Activated CD8-positive, alpha-beta T cell treated with anti-CD3 and anti-CD28 coated beads for 36 hours (primary cell): Measurements from ENCODE around the gene SNAP23. TPM values are rescaled to one million over a fixed set of nuclear protein-coding genes. Genes with fewer than 3 reads are reported as not detected.
A peak's percentile ranks its signal among the peaks of the same experiment; 100 is the strongest.

Experiments
- ATAC-seq: fragments of 200-7000 bp; cut with Tn5 transposase; one replicate; pipeline ENCODE4 v1.10.0; 2021; ENCODE audit warnings: mild to moderate bottlenecking, moderate library complexity
- CTCF ChIA-PET: fragments of 350-600 bp; sonication (Branson Sonifier 250); formaldehyde crosslinking; loops from one replicate; lab custom pipeline; 2021; ENCODE audit warnings: antibody characterized with exemption; lab: Charles Lee
- POLR2A ChIA-PET: fragments of 350-600 bp; sonication (Branson Sonifier 250); formaldehyde crosslinking; loops from one replicate; lab custom pipeline; 2021; ENCODE audit warnings: antibody characterized with exemption; lab: Charles Lee
- DNase-seq: peaks from one replicate; pipeline ENCODE4 v3.0.0-alpha.2; 2020
- H3K27ac Mint-ChIP-seq: one replicate; pipeline ENCODE4 v1.8.0; 2021; ENCODE audit warnings: mild to moderate bottlenecking, mixed read lengths
- H3K27me3 Mint-ChIP-seq: one replicate; pipeline ENCODE4 v1.8.0; 2021; ENCODE audit warnings: mixed read lengths
- H3K36me3 Mint-ChIP-seq: one replicate; pipeline ENCODE4 v1.8.0; 2021; ENCODE audit warnings: low read depth, mixed read lengths
- H3K4me1 Mint-ChIP-seq: one replicate; pipeline ENCODE4 v1.8.0; 2021; ENCODE audit warnings: low read depth, mixed read lengths
- H3K4me3 Mint-ChIP-seq: one replicate; pipeline ENCODE4 v1.8.0; 2021; ENCODE audit warnings: mild to moderate bottlenecking, moderate library complexity, mixed read lengths
- H3K9me3 Mint-ChIP-seq: one replicate; pipeline ENCODE4 v1.8.0; 2021; ENCODE audit warnings: mixed read lengths
- intact Hi-C: fragments of 100-400 bp; cut with micrococcal nuclease; formaldehyde crosslinking; loops from one replicate; pipeline ENCODE4 v1.10.0; 2022
- total RNA-seq, 2 experiments: library from RNA; stranded (reverse); gene quantifications; one replicate each; pipeline ENCODE4 v1.2.3, GENCODE V29; 2021
- TF ChIP-seq, protein P1 (sequence below): fragments of 200-600 bp; IDR thresholded peaks from one replicate; pipeline ENCODE4 v1.8.0; 2022; ENCODE audit warnings: antibody characterized with exemption, mild to moderate bottlenecking

SNAP23 gene
- 10 to 100 TPM; 31.2 to 33.1 TPM for total RNA-seq

DNA sequence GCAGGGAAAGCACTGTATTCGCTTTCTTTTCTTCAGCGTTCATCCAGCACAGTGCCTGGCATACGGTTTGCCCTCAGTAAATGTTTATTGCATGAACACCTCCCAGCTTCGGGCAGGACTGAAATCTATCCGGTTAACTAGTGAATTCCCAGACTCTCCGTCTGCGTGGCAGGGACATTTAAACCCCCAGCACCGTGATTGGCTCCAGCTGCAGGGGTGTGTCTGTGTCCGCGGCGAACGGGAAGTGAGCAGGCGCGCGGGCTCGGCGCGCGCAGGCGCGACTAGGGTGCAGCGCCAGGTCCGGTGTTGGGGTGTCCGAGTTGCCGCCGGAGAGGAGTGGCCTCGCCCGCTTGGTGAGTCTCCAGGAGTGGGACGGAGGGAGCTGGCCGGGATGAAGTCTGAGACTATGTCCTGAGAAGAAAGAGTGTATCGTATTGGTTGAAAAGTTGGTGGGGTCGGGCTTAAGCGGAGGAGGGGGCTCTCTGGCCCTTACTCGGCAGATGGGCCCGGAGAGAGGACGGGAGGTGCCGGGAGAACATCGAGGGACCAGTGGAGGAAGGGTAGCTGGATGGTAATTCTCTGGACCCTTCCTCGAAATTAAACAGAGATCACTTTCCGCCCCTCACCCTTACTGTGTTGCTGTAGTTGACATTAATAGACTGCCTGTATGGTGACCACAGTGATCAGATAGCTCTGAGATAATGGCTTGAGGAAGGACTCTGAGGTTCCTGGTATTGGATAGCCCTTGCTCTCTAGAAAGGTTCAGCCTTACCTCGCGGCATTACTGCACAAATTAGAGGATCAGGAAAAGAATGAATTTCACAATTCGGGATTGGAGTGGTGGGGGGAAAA is at the start of gene SNAP23:
Gene SNAP23 (plus strand): TSS at position 274 of the 852 bp plus-strand sequence. CDS start 16,213 bp downstream, outside the sequence.
- Mint-ChIP-seq H3K27me3 (no peaks in the 10 kb centered on the region), H3K4me1 (peaks cover 61% of the 10 kb centered on the region), H3K4me3 (peak within 1 kb of the TSS; percentile 90), H3K27ac (peak within 1 kb of the TSS; percentile 90), H3K36me3 (peaks cover 2% of the 10 kb centered on the region), H3K9me3 (no peaks in the 10 kb centered on the region)
- intact Hi-C loops = no loop called here
- ATAC-seq (peak; percentile 92), DNase-seq (peak; percentile 88)
- CTCF ChIA-PET = interaction anchor here (0.7 to 1.4 kb wide), 2 partner anchors 24 to 34 kb away, joined by 3 to 4 read pairs; no protein-coding TSS in a partner anchor
- TF ChIP-seq, protein P1, sequence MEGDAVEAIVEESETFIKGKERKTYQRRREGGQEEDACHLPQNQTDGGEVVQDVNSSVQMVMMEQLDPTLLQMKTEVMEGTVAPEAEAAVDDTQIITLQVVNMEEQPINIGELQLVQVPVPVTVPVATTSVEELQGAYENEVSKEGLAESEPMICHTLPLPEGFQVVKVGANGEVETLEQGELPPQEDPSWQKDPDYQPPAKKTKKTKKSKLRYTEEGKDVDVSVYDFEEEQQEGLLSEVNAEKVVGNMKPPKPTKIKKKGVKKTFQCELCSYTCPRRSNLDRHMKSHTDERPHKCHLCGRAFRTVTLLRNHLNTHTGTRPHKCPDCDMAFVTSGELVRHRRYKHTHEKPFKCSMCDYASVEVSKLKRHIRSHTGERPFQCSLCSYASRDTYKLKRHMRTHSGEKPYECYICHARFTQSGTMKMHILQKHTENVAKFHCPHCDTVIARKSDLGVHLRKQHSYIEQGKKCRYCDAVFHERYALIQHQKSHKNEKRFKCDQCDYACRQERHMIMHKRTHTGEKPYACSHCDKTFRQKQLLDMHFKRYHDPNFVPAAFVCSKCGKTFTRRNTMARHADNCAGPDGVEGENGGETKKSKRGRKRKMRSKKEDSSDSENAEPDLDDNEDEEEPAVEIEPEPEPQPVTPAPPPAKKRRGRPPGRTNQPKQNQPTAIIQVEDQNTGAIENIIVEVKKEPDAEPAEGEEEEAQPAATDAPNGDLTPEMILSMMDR = no peak
- POLR2A ChIA-PET = no interaction called here

DNA sequence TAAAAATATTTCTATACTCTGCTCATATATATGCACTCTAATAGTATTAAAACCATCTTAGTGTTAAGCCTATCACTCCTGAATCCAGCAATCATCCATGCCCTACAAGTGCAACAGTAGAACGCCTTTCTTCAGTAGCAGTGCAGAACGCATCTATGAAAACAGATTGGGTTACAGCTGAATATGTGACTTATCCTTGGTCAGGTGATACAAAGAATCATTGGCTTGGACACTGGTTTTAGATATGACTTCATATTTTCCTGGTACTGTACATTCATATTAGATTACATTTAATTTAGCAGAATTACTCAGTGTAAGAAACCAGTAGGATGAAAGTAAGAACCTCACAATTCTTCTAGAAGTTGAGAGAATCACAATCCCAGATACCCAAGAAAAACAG is 47.8 kb upstream of the SNAP23 start:
- ATAC-seq (no peak), DNase-seq (no peak)
- Mint-ChIP-seq H3K27ac (no peak overlapping the region), H3K9me3 (no peaks in the 10 kb centered on the region), H3K27me3 (no peaks in the 10 kb centered on the region), H3K4me1 (peaks cover 2% of the 10 kb centered on the region), H3K36me3 (peaks cover 33% of the 10 kb centered on the region), H3K4me3 (no peak overlapping the region)
- intact Hi-C loops = no loop called here
- ChIA-PET POLR2A (no interaction called here), CTCF (no interaction called here)
- TF ChIP-seq, protein P1 = no peak

GRCh38 chr15:42448281-42448680 is 47.2 kb upstream of the SNAP23 start:
- Mint-ChIP-seq H3K27me3 (no peaks in the 10 kb centered on the region), H3K36me3 (peaks cover 33% of the 10 kb centered on the region), H3K4me1 (peaks cover 2% of the 10 kb centered on the region), H3K4me3 (no peak overlapping the region), H3K9me3 (no peaks in the 10 kb centered on the region), H3K27ac (no peak overlapping the region)
- TF ChIP-seq, protein P1 = no peak
- POLR2A ChIA-PET = no interaction called here
- no peak for DNase-seq
- intact Hi-C loops = no loop called here
- ATAC-seq = no peak
- CTCF ChIA-PET = no interaction called here

DNA sequence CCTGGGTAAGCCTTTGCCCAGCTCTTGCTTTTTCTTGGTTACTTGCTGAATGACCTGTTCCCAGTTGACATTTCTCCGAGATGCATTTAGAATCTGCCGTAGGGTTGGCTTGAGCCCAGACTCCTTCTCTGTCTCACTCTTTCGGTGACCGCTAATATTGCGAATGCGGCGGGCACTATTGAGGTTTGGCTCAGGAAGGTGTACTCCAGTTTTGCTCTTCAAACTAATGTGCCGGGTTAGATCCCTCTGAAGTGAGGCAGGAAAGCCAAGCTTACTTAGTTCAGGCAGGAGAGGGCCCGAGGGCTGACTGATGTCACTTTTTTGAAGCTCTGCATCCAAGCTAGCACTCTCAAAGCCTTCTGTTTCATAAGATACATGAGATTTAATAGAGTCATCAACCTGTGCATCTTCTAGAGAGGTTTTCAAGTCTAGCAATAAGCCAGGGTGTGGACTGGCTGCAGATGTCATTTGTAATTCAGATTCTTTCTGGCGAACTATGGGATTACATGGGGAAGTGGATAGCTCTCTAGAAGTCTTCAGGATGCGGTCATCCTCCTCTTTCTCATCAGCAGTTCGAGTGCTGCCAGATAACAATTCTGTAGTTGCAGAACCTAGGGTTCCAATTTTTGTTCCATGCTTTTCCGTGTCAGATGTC is 45.5 kb upstream of the SNAP23 start:
- H3K27ac Mint-ChIP-seq = no peak overlapping the region
- POLR2A ChIA-PET = no interaction called here
- DNase-seq (no peak), ATAC-seq (no peak)
- CTCF ChIA-PET = no interaction called here
- H3K27me3 Mint-ChIP-seq = no peaks in the 10 kb centered on the region
- H3K4me3 Mint-ChIP-seq = no peak overlapping the region
- intact Hi-C loops = no loop called here
- TF ChIP-seq, protein P1 = no peak
- peaks cover 27% of the 10 kb centered on the region for H3K36me3 Mint-ChIP-seq
- H3K4me1 Mint-ChIP-seq = peaks cover 2% of the 10 kb centered on the region
- H3K9me3 Mint-ChIP-seq = no peaks in the 10 kb centered on the region

DNA sequence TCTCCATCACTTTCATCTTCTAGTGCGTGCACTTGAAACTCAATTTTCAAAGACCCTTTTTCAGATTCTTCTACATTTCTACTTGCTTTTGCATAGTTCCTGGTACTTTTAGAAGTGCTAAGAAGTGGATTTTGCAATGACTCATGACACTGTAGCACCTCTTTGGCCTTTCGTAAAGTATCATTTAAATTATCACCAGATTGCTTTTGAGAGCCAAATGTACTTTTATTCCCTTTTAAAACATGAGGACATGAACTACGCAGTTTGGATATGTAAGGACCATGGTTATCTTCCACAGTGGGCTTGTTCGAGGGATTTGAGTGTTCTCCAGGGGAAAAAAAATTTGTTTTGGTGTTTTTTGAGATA is 45.0 kb upstream of the SNAP23 start:
- Mint-ChIP-seq H3K27ac (peak overlapping the region; percentile 21), H3K27me3 (no peaks in the 10 kb centered on the region), H3K4me1 (peaks cover 2% of the 10 kb centered on the region), H3K9me3 (no peaks in the 10 kb centered on the region), H3K4me3 (no peak overlapping the region), H3K36me3 (peaks cover 27% of the 10 kb centered on the region)
- TF ChIP-seq, protein P1 = no peak
- DNase-seq (no peak), ATAC-seq (no peak)
- ChIA-PET CTCF (no interaction called here), POLR2A (no interaction called here)
- intact Hi-C loops = no loop called here
